ENCODE results near the gene PIGK.

The PIGK gene

DNA sequence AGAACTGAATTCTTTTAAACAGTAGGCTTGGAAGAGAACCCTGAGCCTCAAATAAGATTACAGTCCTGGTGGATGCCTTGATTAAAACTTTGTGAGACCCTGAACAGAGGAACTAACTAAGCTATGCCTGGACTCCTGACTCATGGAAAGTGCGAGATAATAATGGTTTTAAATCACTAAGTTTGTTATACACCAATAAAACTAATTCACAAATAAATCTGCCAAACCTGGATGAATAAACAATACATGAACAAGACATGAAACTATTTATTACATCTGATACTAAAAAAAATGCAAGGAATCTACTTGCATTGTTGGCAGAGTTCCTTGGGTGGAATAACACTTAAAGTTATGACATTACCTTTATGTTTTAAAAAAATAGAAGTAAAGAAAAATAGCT, 118.4 kb downstream of the PIGK start:
- Histone ChIP-seq H3K9me2 (replicated peaks; ENCODE audit: insufficient read depth, low read length) (no peaks in the 10 kb centered on the region), H3F3A (ENCODE audit: insufficient read depth, low read length) (no peaks in the 10 kb centered on the region), H3K4me1 (ENCODE audit: low read length) (no peaks in the 10 kb centered on the region), H3K27ac (ENCODE audit: low read length) (no peak overlapping the region), H2AFZ (ENCODE audit: low read length) (no peak overlapping the region), H3K27me3 (replicated peaks; ENCODE audit: insufficient read depth, low read length) (no peaks in the 10 kb centered on the region), H3K79me2 (ENCODE audit: low read length) (no peaks in the 10 kb centered on the region), H3K9me3 (replicated peaks; ENCODE audit: insufficient read depth, low read length) (no peaks in the 10 kb centered on the region), H3K4me2 (ENCODE audit: low read depth, low read length) (no peak overlapping the region), H3K4me3 (ENCODE audit: low read length) (no peak overlapping the region), H4K20me1 (ENCODE audit: insufficient read depth, low read length) (no peaks in the 10 kb centered on the region), H3K9ac (ENCODE audit: low read length) (no peak overlapping the region), H3K36me3 (replicated peaks; ENCODE audit: insufficient read depth, low read length) (no peaks in the 10 kb centered on the region)
- no peak for DNase-seq
- TF ChIP-seq EZH2phosphoT487 (IDR thresholded peaks at IDR 0.05; ENCODE audit: low read length) = no peak
- no peak for TF ChIP-seq EZH2 (optimal IDR thresholded peaks at IDR 0.05; ENCODE audit: low read depth, low read length)
- TF ChIP-seq, protein P1, sequence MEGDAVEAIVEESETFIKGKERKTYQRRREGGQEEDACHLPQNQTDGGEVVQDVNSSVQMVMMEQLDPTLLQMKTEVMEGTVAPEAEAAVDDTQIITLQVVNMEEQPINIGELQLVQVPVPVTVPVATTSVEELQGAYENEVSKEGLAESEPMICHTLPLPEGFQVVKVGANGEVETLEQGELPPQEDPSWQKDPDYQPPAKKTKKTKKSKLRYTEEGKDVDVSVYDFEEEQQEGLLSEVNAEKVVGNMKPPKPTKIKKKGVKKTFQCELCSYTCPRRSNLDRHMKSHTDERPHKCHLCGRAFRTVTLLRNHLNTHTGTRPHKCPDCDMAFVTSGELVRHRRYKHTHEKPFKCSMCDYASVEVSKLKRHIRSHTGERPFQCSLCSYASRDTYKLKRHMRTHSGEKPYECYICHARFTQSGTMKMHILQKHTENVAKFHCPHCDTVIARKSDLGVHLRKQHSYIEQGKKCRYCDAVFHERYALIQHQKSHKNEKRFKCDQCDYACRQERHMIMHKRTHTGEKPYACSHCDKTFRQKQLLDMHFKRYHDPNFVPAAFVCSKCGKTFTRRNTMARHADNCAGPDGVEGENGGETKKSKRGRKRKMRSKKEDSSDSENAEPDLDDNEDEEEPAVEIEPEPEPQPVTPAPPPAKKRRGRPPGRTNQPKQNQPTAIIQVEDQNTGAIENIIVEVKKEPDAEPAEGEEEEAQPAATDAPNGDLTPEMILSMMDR (IDR thresholded peaks at IDR 0.05; ENCODE audit: low read length) = no peak

GRCh38 chr1:77096496-77097255, 122.6 kb downstream of the PIGK start:
- H2AFZ ChIP-seq (ENCODE audit: low read length) = no peak overlapping the region
- no peaks in the 10 kb centered on the region for H4K20me1 ChIP-seq (ENCODE audit: insufficient read depth, low read length)
- no peaks in the 10 kb centered on the region for H3K9me3 ChIP-seq (replicated peaks; ENCODE audit: insufficient read depth, low read length)

GRCh38 chr1:77095236-77095635, 124.0 kb downstream of the PIGK start:
- DNase-seq = no peak
- H3F3A ChIP-seq (ENCODE audit: insufficient read depth, low read length) = no peaks in the 10 kb centered on the region
- no peak overlapping the region for H3K27ac ChIP-seq (ENCODE audit: low read length)

More at GRCh38 chr1:77096496-77097255, 122.6 kb downstream of the PIGK start:
- Histone ChIP-seq H3K9ac (ENCODE audit: low read length) (no peak overlapping the region), H3K4me1 (ENCODE audit: low read length) (no peaks in the 10 kb centered on the region), H3F3A (ENCODE audit: insufficient read depth, low read length) (no peaks in the 10 kb centered on the region), H3K4me3 (ENCODE audit: low read length) (no peak overlapping the region), H3K27ac (ENCODE audit: low read length) (no peak overlapping the region), H3K4me2 (ENCODE audit: low read depth, low read length) (no peak overlapping the region), H3K79me2 (ENCODE audit: low read length) (no peaks in the 10 kb centered on the region), H3K27me3 (replicated peaks; ENCODE audit: insufficient read depth, low read length) (no peaks in the 10 kb centered on the region), H3K9me2 (replicated peaks; ENCODE audit: insufficient read depth, low read length) (no peaks in the 10 kb centered on the region), H3K36me3 (replicated peaks; ENCODE audit: insufficient read depth, low read length) (no peaks in the 10 kb centered on the region)
- no peak for DNase-seq
- TF ChIP-seq, protein P1 (IDR thresholded peaks at IDR 0.05; ENCODE audit: low read length) = no peak
- TF ChIP-seq EZH2phosphoT487 (IDR thresholded peaks at IDR 0.05; ENCODE audit: low read length) (no peak), EZH2 (optimal IDR thresholded peaks at IDR 0.05; ENCODE audit: low read depth, low read length) (no peak)

More at GRCh38 chr1:77095236-77095635, 124.0 kb downstream of the PIGK start:
- Histone ChIP-seq H3K4me3 (ENCODE audit: low read length) (no peak overlapping the region), H3K79me2 (ENCODE audit: low read length) (no peaks in the 10 kb centered on the region), H3K27me3 (replicated peaks; ENCODE audit: insufficient read depth, low read length) (no peaks in the 10 kb centered on the region), H3K9me2 (replicated peaks; ENCODE audit: insufficient read depth, low read length) (no peaks in the 10 kb centered on the region), H3K4me1 (ENCODE audit: low read length) (no peaks in the 10 kb centered on the region), H3K36me3 (replicated peaks; ENCODE audit: insufficient read depth, low read length) (no peaks in the 10 kb centered on the region), H4K20me1 (ENCODE audit: insufficient read depth, low read length) (no peaks in the 10 kb centered on the region), H3K9ac (ENCODE audit: low read length) (no peak overlapping the region), H2AFZ (ENCODE audit: low read length) (no peak overlapping the region), H3K4me2 (ENCODE audit: low read depth, low read length) (no peak overlapping the region), H3K9me3 (replicated peaks; ENCODE audit: insufficient read depth, low read length) (no peaks in the 10 kb centered on the region)
- TF ChIP-seq, protein P1 (IDR thresholded peaks at IDR 0.05; ENCODE audit: low read length) = no peak
- no peak for TF ChIP-seq EZH2phosphoT487 (IDR thresholded peaks at IDR 0.05; ENCODE audit: low read length)
- TF ChIP-seq EZH2 (optimal IDR thresholded peaks at IDR 0.05; ENCODE audit: low read depth, low read length) = no peak
